K562 (cell line): ENCODE results near the gene CCL5. TPM values are rescaled to one million over a fixed set of nuclear protein-coding genes. Genes with fewer than 3 reads are reported as not detected.

Experiments used
- ATAC-seq: fragments of 200-7000 bp; cut with Tn5 transposase; 3 replicates; pipeline ENCODE4 v1.9.1; 2020; ENCODE audit warnings: moderate library complexity
- BruUV-seq: library from RNA; stranded (reverse); fragments of 400-500 nt; replicated peaks from 2 replicates; lab custom pipeline; 2021; lab: Mats Ljungman, UMichigan
- CTCF ChIA-PET: fragments of 300-600 bp; formaldehyde crosslinking; extraction: SDS; loops from one replicate; lab custom pipeline; 2021; ENCODE audit warnings: low intra/inter-chr PET ratio; lab: Yijun Ruan, JAX
- POLR2A ChIA-PET: fragments of 300-600, 350-650 bp; sonication (Branson Sonifier 250); formaldehyde crosslinking; extraction: SDS; loops from one replicate; lab custom pipeline; 2021; ENCODE audit warnings: antibody characterized with exemption, inconsistent platforms; lab: Yijun Ruan, JAX
- DNase-seq, 4 experiments: peaks; one replicate each; pipeline versions ENCODE4 v3.0.0 to v3.0.0-alpha.2; 2011 to 2018; ENCODE audit warnings: low spot score in 3 of 4, mixed read lengths in 3 of 4; ENCODE audit errors: extremely low read depth in 1 of 4
- FAIRE-seq: peaks from 2 replicates; lab custom pipeline; 2011; peaks lifted over from hg19 to GRCh38; lab: Jason Lieb, UNC
- H2AFZ ChIP-seq: 2 replicates; pipeline ENCODE4 v1.6.0; 2011; ENCODE audit warnings: low read depth, low read length, control low read depth, inconsistent platforms
- H3K27ac ChIP-seq: fragments of 200-600 bp; 3 replicates; pipeline ENCODE4 v1.8.0; 2011; ENCODE audit warnings: low read depth, mild to moderate bottlenecking, control low read depth, inconsistent platforms, low read length, moderate library complexity, mixed read lengths; ENCODE audit errors: extremely low read depth
- H3K27me3 ChIP-seq, 2 experiments: fragments of 300-600 bp in 1 of 2; 2 replicates in 1 of 2; 3 replicates in 1 of 2; pipeline versions ENCODE4 v1.6.0 to v1.8.0; 2011; ENCODE audit warnings: inconsistent platforms in 2 of 2, low read length in 2 of 2, mild to moderate bottlenecking in 1 of 2, mixed read lengths in 1 of 2, moderate library complexity in 1 of 2; ENCODE audit not compliant: control insufficient read depth in 2 of 2, insufficient read depth in 2 of 2
- H3K36me3 ChIP-seq: fragments of 300-600 bp; 3 replicates; pipeline ENCODE4 v1.8.0; 2011; ENCODE audit warnings: mild to moderate bottlenecking, low read length, inconsistent platforms; ENCODE audit not compliant: control insufficient read depth, insufficient read depth
- H3K4me1 ChIP-seq, 2 experiments: fragments of 200-600 bp in 1 of 2; replicated peaks in 1 of 2; 2 replicates in 1 of 2; 3 replicates in 1 of 2; pipeline versions ENCODE4 v1.5.1 to v1.8.0; 2011; ENCODE audit warnings: inconsistent platforms in 2 of 2, low read length in 2 of 2, mild to moderate bottlenecking in 1 of 2, mixed read lengths in 1 of 2, moderate library complexity in 1 of 2; ENCODE audit not compliant: control insufficient read depth in 2 of 2, insufficient read depth in 2 of 2
- H3K4me2 ChIP-seq: 2 replicates; pipeline ENCODE4 v1.6.1; 2011; ENCODE audit warnings: low read length, control low read depth, inconsistent platforms, mixed read lengths; ENCODE audit not compliant: insufficient read depth
- H3K4me3 ChIP-seq: fragments of 200-600 bp; sonication (generic), shearing (Covaris generic); 2 replicates; pipeline ENCODE4 v1.5.1; 2016; ENCODE audit warnings: control low read depth, inconsistent platforms
- H3K79me2 ChIP-seq: fragments of 200-600 bp; 3 replicates; pipeline ENCODE4 v1.8.0; 2011; ENCODE audit warnings: low read length, inconsistent platforms; ENCODE audit not compliant: control insufficient read depth, insufficient read depth
- H3K9ac ChIP-seq, 2 experiments: 2 replicates each; pipeline versions ENCODE4 v1.6.0 to v1.6.1; 2011; ENCODE audit warnings: low read depth in 2 of 2, low read length in 2 of 2, control low read depth in 1 of 2, inconsistent platforms in 1 of 2, mild to moderate bottlenecking in 1 of 2, mixed read lengths in 1 of 2; ENCODE audit not compliant: insufficient read depth in 1 of 2
- H3K9me1 ChIP-seq: one replicate; pipeline ENCODE4 v1.6.0; 2011; ENCODE audit warnings: inconsistent platforms, mild to moderate bottlenecking, low read length, moderate library complexity; ENCODE audit not compliant: control insufficient read depth, insufficient read depth
- H3K9me3 ChIP-seq: replicated peaks from 2 replicates; pipeline ENCODE4 v1.5.1; 2011; ENCODE audit warnings: low read depth, low read length, inconsistent platforms; ENCODE audit not compliant: control insufficient read depth, insufficient read depth
- H4K20me1 ChIP-seq: replicated peaks from 2 replicates; pipeline ENCODE4 v1.6.1; 2011; ENCODE audit warnings: low read length, inconsistent platforms, mixed read lengths; ENCODE audit not compliant: control insufficient read depth, insufficient read depth
- COPS2 ChIP-seq: fragments of 450-650 bp; conservative IDR thresholded peaks from 2 replicates; pipeline ENCODE4 v1.6.1; 2016; ENCODE audit warnings: mild to moderate bottlenecking, moderate library complexity
- HDAC1 ChIP-seq, 2 experiments: fragments of 450-650 bp; IDR thresholded peaks; 2 replicates each; pipeline ENCODE4 v1.6.1; 2016 to 2017; ENCODE audit warnings: inconsistent platforms in 1 of 2, mild to moderate bottlenecking in 1 of 2, moderate library complexity in 1 of 2
- ILF3 ChIP-seq: fragments of 450-650 bp; IDR thresholded peaks from 2 replicates; pipeline ENCODE4 v1.6.1; 2018; ENCODE audit warnings: antibody characterized with exemption, mild to moderate bottlenecking, moderate library complexity, borderline replicate concordance
- JUN ChIP-seq, 2 experiments: sonication (generic) in 1 of 2; formaldehyde crosslinking in 1 of 2; IDR thresholded peaks; 2 replicates each; pipeline versions ENCODE4 v1.6.1 to v1.8.0; 2012 to 2022; ENCODE audit warnings: borderline replicate concordance in 2 of 2, mild to moderate bottlenecking in 2 of 2, improper control_type of control experiment in 1 of 2, low read depth in 1 of 2, low read length in 1 of 2, missing genetic modification reagents in 1 of 2
- NFE2 ChIP-seq: IDR thresholded peaks from 2 replicates; pipeline ENCODE4 v1.6.1; 2014; ENCODE audit warnings: antibody characterized with exemption, low read depth
- POLR2A ChIP-seq: fragments of 450-650 bp; conservative IDR thresholded peaks from 2 replicates; pipeline ENCODE4 v1.6.1; 2016
- SMARCA5 ChIP-seq: fragments of 450-650 bp; IDR thresholded peaks from 2 replicates; pipeline ENCODE4 v1.6.1; 2016
- SMARCC2 ChIP-seq: fragments of 450-650 bp; IDR thresholded peaks from 2 replicates; pipeline ENCODE4 v1.6.1; 2017; ENCODE audit warnings: antibody characterized with exemption, moderate library complexity, mild to moderate bottlenecking, low read depth
- SREBF1 ChIP-seq: fragments of 150-350 bp; IDR thresholded peaks from 2 replicates; pipeline ENCODE4 v1.6.1; 2014; ENCODE audit warnings: antibody characterized with exemption, low read depth, low read length, borderline replicate concordance
- TAF7 ChIP-seq: fragments of 450-650 bp; IDR thresholded peaks from 2 replicates; pipeline ENCODE4 v1.6.1; 2016; ENCODE audit warnings: missing genetic modification characterization, missing compliant biosample characterization
- TCFL5 ChIP-seq: fragments of 250-450 bp; sonication (Bioruptor Pico); conservative IDR thresholded peaks from 2 replicates; pipeline ENCODE4 v1.6.1; 2021; ENCODE audit warnings: mild to moderate bottlenecking, moderate library complexity, matching md5 sums
- ZNF3 ChIP-seq: fragments of 250-450 bp; sonication (Bioruptor Pico); IDR thresholded peaks from 2 replicates; pipeline ENCODE4 v1.5.0; 2021; ENCODE audit warnings: mild to moderate bottlenecking, moderate library complexity
- ZNF354B ChIP-seq: fragments of 250-450 bp; sonication (Bioruptor Pico); IDR thresholded peaks from 2 replicates; pipeline ENCODE4 v1.4.0; 2020
- ZNF75A ChIP-seq: fragments of 450-650 bp; formaldehyde crosslinking; IDR thresholded peaks from 2 replicates; pipeline ENCODE4 v1.4.0; 2020; ENCODE audit warnings: mild to moderate bottlenecking
- ZSCAN29 ChIP-seq: fragments of 450-650 bp; IDR thresholded peaks from 2 replicates; pipeline ENCODE4 v1.6.1; 2017
- ZSCAN32 ChIP-seq: fragments of 450-650 bp; formaldehyde crosslinking; IDR thresholded peaks from 2 replicates; pipeline ENCODE4 v1.4.0; 2020; ENCODE audit warnings: mild to moderate bottlenecking, moderate library complexity
- in situ Hi-C: fragments of 300-500 bp; cut with MboI; formaldehyde crosslinking; loops from 4 replicates; pipeline ENCODE4 v1.15.0; 2018; ENCODE audit warnings: inconsistent platforms, mixed read lengths
- intact Hi-C: fragments of 100-400 bp; cut with micrococcal nuclease; formaldehyde crosslinking; loops from 2 replicates; pipeline ENCODE4 v1.14.2; 2022
- polyA plus RNA-seq, 8 experiments: library from polyadenylated mRNA; depleted of rRNA in 4 of 8; stranded (reverse) in 5 of 8; unstranded in 3 of 8; fragments of >200 nt; fragmentation: Nextera tagmentation in 2 of 8; fragmentation: Illumina TruSeq in 1 of 8; extraction: Ambion mirVana in 2 of 8; extraction: Trizol in 1 of 8; gene quantifications; 2 replicates each; pipeline versions ENCODE4 v1.2.1 to v1.2.3, GENCODE V29; 2011 to 2014; ENCODE audit warnings: inconsistent platforms in 1 of 8, missing spikeins in 1 of 8
- total RNA-seq, 7 experiments: library from RNA; depleted of rRNA in 6 of 7; stranded (reverse); fragments of >200 nt in 6 of 7; fragmentation: Illumina TruSeq in 2 of 7; extraction: Trizol in 2 of 7; gene quantifications; 2 replicates each; pipeline versions ENCODE4 v1.2.1 to v1.2.3, GENCODE V29; 2011 to 2021; ENCODE audit warnings: low replicate concordance in 1 of 7

Gene CCL5
- total and polyA plus RNA-seq, 9 of the 15 experiments (the other 6 are each of a cell fraction or from before 2014, with no cell fraction given), result 0.18 to 0.59 (median 0.45) TPM; not detected in 1

- TF ChIP-seq ZNF3 (CRISPR knock-in tag) (no peak), COPS2 (no peak), NFE2 (0 out of 2 replicates have a peak, but pooled peaks have one; percentile 4), SMARCC2 (0 out of 2 replicates have a peak, but pooled peaks have one; percentile 31), ZNF354B (no peak), ILF3 (no peak), SMARCA5 (no peak), TAF7 (tag) (no peak), TCFL5 (CRISPR knock-in tag) (no peak), SREBF1 (no peak)
These were observed at the start of gene CCL5 (continued) for GRCh38 chr17:35879773-35880654.

- no peak overlapping the region for H2AFZ ChIP-seq
- H3K4me1 ChIP-seq, result peaks cover 4 to 13% of the 10 kb centered on the region in 2 experiments
- H3K27ac ChIP-seq, result no peak overlapping the region
- in situ Hi-C loops, result no loop called here
- H3K4me2 ChIP-seq, result no peak overlapping the region
- BruUV-seq, result no TSS peak
- ChIA-PET CTCF (no interaction called here), POLR2A (interaction anchor here (1.1 kb wide), 1 partner anchor 12 kb away, joined by 3 read pairs; no protein-coding TSS in a partner anchor)
- no peaks in the 10 kb centered on the region for H3K27me3 ChIP-seq
- no peaks in the 10 kb centered on the region for H3K9me1 ChIP-seq
- no peak overlapping the region for H3K4me3 ChIP-seq
- no peak for FAIRE-seq
- intact Hi-C loops, result no loop called here
- TF ChIP-seq HDAC1 (IDR thresholded peaks at IDR 0.05) (no peak), ZSCAN29 (no peak), ZNF75A (CRISPR knock-in tag) (no peak), POLR2A (no peak), JUN (IDR thresholded peaks at IDR 0.05; ENCODE audit: borderline replicate concordance, low read depth, low read length) (no peak), JUN (CRISPR knock-in tag; IDR thresholded peaks at IDR 0.05; ENCODE audit: borderline replicate concordance) (no peak), ZSCAN32 (no peak)
- TF ChIP-seq, all 486 proteins: peak for 0
- H3K9me3 ChIP-seq, result no peaks in the 10 kb centered on the region
- DNase-seq (no peak), ATAC-seq (no peak)
- no peak overlapping the region for H3K9ac ChIP-seq
- H4K20me1 ChIP-seq, result no peaks in the 10 kb centered on the region
- H3K79me2 ChIP-seq, result no peaks in the 10 kb centered on the region
- peaks cover 4% of the 10 kb centered on the region; the same call in 1 of the 3 replicates for H3K36me3 ChIP-seq
These were observed 47.6 kb upstream of the CCL5 start for GRCh38 chr17:35927714-35928113.
